ENCODE measurements around the gene TMEM165. TPM values are rescaled to one million over a fixed set of nuclear protein-coding genes. Genes with fewer than 3 reads are reported as not detected.

The TMEM165 gene
- total and polyA plus RNA-seq, 8 donors = 82.4 to 201 (median 101) TPM

DNA sequence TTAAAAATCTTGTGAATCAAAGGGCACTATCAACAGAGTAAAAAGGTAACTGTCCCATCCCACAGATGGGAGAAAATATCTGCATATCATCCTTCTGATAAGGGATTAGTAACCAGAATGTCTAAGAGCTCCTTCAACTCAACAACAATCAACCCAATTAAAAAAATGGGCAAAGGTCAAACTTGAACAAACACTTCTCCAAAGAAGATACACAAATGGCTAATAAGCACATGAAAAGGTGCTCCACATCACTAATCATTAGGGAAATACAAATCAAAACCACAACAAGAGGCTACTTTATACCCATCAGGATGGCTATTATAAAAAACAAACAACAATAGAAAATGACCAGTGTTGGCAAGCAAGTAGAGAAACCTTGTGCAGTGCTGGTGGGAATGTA is 43.3 kb downstream of the TMEM165 start:
- ATAC-seq = no peak
- DNase-seq = no peak
- Histone ChIP-seq H3K9me3 (no peaks in the 10 kb centered on the region), H3K36me3 (peaks cover 0 to 55% of the 10 kb centered on the region in 2 donors), H3K27ac (no peak overlapping the region), H3K4me1 (no peaks in the 10 kb centered on the region), H3K4me3 (no peak overlapping the region), H3K27me3 (no peaks in the 10 kb centered on the region)
- intact Hi-C loops (cut with DNase I) = no loop called here
- TF ChIP-seq, protein P1, sequence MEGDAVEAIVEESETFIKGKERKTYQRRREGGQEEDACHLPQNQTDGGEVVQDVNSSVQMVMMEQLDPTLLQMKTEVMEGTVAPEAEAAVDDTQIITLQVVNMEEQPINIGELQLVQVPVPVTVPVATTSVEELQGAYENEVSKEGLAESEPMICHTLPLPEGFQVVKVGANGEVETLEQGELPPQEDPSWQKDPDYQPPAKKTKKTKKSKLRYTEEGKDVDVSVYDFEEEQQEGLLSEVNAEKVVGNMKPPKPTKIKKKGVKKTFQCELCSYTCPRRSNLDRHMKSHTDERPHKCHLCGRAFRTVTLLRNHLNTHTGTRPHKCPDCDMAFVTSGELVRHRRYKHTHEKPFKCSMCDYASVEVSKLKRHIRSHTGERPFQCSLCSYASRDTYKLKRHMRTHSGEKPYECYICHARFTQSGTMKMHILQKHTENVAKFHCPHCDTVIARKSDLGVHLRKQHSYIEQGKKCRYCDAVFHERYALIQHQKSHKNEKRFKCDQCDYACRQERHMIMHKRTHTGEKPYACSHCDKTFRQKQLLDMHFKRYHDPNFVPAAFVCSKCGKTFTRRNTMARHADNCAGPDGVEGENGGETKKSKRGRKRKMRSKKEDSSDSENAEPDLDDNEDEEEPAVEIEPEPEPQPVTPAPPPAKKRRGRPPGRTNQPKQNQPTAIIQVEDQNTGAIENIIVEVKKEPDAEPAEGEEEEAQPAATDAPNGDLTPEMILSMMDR (IDR thresholded peaks at IDR 0.05) = no peak

DNA sequence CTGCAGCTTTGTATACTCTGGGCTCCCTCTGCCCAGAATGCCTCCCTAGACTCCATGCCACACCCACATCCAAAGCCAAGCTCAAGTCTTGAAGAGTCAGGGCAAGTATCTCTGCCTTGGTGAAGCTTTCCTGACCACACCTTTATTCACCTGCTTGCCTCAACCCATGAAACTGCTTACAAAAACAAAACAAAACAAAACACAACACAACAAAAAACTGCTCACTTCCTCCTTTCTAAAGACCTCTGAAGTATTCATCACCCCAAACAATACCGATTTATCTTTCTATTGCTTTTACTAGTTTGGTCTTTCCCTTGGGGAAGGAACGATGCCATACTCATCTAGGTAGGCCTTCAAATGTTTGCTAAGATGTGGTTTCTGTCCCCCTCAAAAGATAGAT is 45.0 kb downstream of the TMEM165 start:
- Histone ChIP-seq H3K27ac (no peak overlapping the region), H3K9me3 (no peaks in the 10 kb centered on the region), H3K27me3 (no peaks in the 10 kb centered on the region), H3K4me3 (no peak overlapping the region), H3K36me3 (peaks cover 0 to 45% of the 10 kb centered on the region in 2 donors), H3K4me1 (no peaks in the 10 kb centered on the region)
- TF ChIP-seq, protein P1 (IDR thresholded peaks at IDR 0.05) = no peak
- ATAC-seq = no peak
- no peak for DNase-seq
- intact Hi-C loops (cut with DNase I) = no loop called here

DNA sequence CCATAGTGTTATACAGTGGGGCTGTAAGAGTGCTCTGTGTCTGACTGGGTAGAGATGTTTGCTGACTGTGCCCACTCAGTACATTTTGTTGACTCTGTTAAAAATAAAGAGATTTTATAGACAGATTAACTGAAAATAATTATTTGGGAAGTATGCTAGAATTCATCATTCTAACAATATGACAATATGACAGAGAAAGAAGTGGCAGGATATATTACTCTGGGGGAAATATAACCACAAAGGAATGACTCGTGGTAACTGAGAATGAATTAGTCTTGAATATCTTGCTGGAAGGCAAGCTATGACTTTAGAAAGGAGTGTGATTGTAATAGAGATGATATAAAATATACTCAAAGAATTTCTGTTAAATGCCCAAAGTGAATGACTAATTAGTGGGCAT is 46.8 kb downstream of the TMEM165 start:
- no peak overlapping the region for H3K4me3 ChIP-seq
- ATAC-seq = no peak
- TF ChIP-seq, protein P1 (IDR thresholded peaks at IDR 0.05) = no peak
- H3K27me3 ChIP-seq = no peaks in the 10 kb centered on the region
- H3K36me3 ChIP-seq = peaks cover 0 to 39% of the 10 kb centered on the region in 2 donors
- no peaks in the 10 kb centered on the region for H3K4me1 ChIP-seq
- H3K9me3 ChIP-seq = no peaks in the 10 kb centered on the region
- no peak for DNase-seq
- H3K27ac ChIP-seq = no peak overlapping the region
- intact Hi-C loops (cut with DNase I) = no loop called here

DNA sequence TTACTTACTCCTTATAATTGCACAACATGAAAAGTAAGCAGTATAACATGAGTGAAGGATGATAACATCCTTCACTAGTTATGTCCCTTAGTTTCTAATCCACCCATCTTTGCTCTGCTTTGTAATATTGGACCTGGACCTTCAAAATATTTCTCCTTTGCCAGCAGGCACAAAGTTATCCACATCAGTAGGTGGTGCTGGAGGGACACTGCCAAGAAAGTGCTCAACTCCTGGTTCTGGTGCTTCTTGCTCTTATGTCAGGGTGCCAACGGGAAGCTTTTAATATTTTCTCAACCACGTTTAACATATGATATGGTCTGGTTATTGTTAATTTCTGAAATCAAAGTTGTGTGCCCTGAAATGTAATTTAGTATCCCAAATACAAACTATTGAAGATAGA is 49.1 kb downstream of the TMEM165 start:
- Histone ChIP-seq H3K4me1 (no peaks in the 10 kb centered on the region), H3K36me3 (peaks cover 0 to 44% of the 10 kb centered on the region in 2 donors), H3K27me3 (no peaks in the 10 kb centered on the region), H3K27ac (no peak overlapping the region), H3K9me3 (no peaks in the 10 kb centered on the region), H3K4me3 (no peak overlapping the region)
- peak; percentile 70 for ATAC-seq
- peak in 1 of 4 donors; percentile 15 for DNase-seq
- TF ChIP-seq, protein P1 (IDR thresholded peaks at IDR 0.05) = no peak
- intact Hi-C loops (cut with DNase I) = no loop called here

DNA sequence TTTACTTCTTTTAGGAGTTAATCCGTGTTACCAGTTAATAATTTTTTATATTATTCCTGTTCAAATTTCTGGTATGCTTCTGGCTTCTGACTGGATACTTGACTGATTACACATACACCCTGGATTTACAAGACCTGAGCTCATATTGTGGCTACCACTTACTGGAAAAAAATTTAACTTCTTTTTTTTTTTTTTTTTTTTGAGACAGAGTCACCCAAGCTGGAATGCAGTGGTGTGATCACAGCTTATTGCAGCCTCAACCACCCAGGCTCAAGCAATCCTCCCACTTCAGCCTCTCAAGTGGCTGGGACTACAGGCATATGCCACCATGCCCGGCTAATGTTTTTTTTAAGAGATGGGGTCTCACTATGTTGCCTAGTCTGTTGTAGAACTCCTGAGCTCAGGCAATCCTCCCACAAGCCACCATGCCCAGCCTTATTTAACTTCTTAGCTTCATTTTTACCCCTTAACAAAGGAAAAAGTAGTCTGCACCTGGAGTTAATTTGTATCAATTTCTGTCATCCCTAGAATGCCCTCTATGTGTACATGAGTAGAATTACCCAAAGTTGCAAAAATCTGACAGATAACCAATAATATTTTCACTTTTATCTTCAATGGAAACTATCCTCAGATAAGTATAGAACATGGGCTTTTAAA is 50.3 kb downstream of the TMEM165 start:
- intact Hi-C loops (cut with DNase I) = no loop called here
- peaks cover 0 to 51% of the 10 kb centered on the region in 2 donors for H3K36me3 ChIP-seq

More for the DNA sequence above, 50.3 kb downstream of the TMEM165 start:
- ATAC-seq (peak; percentile 43), DNase-seq (no peak)
- Histone ChIP-seq H3K4me3 (no peak overlapping the region), H3K27ac (no peak overlapping the region), H3K27me3 (no peaks in the 10 kb centered on the region), H3K9me3 (no peaks in the 10 kb centered on the region), H3K4me1 (no peaks in the 10 kb centered on the region)
- TF ChIP-seq, protein P1 (IDR thresholded peaks at IDR 0.05) = no peak

Measured in left lung (tissue), 10 donors.